Memory B cell (primary cell): ENCODE measurements around the gene SLC35B3.
A peak's percentile ranks its signal among the peaks of the same experiment; 100 is the strongest.
"Not testable (repeated sequence)": the region's sequence is repeated elsewhere in the genome, so short reads cannot be mapped to it uniquely, and the experiment has no call there.

Experiments used
- ATAC-seq: fragments of 150-1000 bp; cut with Tn5 transposase; 2 replicates; pipeline ENCODE4 v1.10.0; 2021; ENCODE audit warnings: low read depth, mild to moderate bottlenecking, moderate library complexity
- DNase-seq, 2 donors: peaks; one replicate each; pipeline ENCODE4 v3.0.0; 2022; ENCODE audit warnings: low spot score in 2 of 2
- H3K27ac Mint-ChIP-seq: one replicate; pipeline ENCODE4 v1.8.0; 2022; ENCODE audit warnings: mild to moderate bottlenecking, moderate library complexity, mixed read lengths
- H3K27me3 Mint-ChIP-seq: one replicate; pipeline ENCODE4 v1.8.0; 2022; ENCODE audit warnings: mixed read lengths
- H3K36me3 Mint-ChIP-seq: one replicate; pipeline ENCODE4 v1.8.0; 2022; ENCODE audit warnings: mild to moderate bottlenecking, mixed read lengths
- H3K4me1 Mint-ChIP-seq: one replicate; pipeline ENCODE4 v1.8.0; 2022; ENCODE audit warnings: mixed read lengths
- H3K4me3 Mint-ChIP-seq: one replicate; pipeline ENCODE4 v1.8.0; 2022; ENCODE audit warnings: mild to moderate bottlenecking, moderate library complexity, mixed read lengths
- H3K9me3 Mint-ChIP-seq: one replicate; pipeline ENCODE4 v1.8.0; 2022; ENCODE audit warnings: mixed read lengths

Gene SLC35B3

DNA sequence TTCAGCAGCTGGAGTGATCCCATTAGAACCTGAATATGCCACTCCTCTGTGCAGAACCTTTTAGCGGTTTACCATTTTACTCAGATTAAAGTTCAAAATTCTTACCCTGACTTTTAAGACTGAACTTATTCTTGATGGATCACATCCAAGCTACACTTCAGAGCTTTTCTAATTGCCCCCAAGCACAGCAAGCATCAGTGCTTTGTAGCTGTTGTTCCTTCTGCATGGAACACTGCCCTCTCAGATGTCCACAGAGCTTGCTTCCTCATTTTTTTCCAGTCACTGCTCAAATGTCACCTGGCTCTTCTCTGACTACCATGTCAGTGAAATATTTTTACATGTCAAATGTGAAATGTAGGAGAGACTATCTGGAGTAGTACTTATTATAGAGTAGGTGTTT, 1.6 kb upstream of the SLC35B3 start:
- Mint-ChIP-seq H3K27ac (no peak overlapping the region), H3K4me3 (no peak overlapping the region)
- DNase-seq = no peak

DNA sequence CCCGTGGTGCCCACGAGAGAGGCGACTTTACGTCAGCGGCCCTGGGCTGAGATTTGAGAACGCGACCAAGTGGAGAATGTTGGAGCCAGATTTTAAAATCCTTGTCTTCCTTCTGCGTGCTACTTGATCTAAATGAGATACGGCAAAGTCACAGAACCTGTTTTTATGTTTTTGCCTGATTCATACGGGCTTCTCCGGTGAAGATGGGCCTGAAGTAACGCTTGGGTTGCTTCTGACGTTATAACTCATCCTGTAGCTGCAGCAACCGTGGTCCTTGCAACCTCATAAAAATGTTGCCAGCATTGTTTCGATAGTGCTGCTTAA, 462 bp upstream of the SLC35B3 start:
- DNase-seq (no peak), ATAC-seq (peak; percentile 7)
- peak overlapping the region; percentile 99 for H3K27ac Mint-ChIP-seq
- H3K9me3 Mint-ChIP-seq = peaks cover 1% of the 10 kb centered on the region
- H3K4me1 Mint-ChIP-seq = peaks cover 28% of the 10 kb centered on the region
- H3K27me3 Mint-ChIP-seq = no peaks in the 10 kb centered on the region
- H3K4me3 Mint-ChIP-seq = peak overlapping the region; percentile 95
- peaks cover 6% of the 10 kb centered on the region for H3K36me3 Mint-ChIP-seq

More for the DNA sequence above, 1.6 kb upstream of the SLC35B3 start:
- Mint-ChIP-seq H3K4me1 (peaks cover 23% of the 10 kb centered on the region), H3K36me3 (peaks cover 1% of the 10 kb centered on the region), H3K27me3 (no peaks in the 10 kb centered on the region), H3K9me3 (peaks cover 1% of the 10 kb centered on the region)
- no peak for ATAC-seq

GRCh38 chr6:8434727-8435092, 635 bp downstream of the SLC35B3 start:
- Mint-ChIP-seq H3K4me1 (peaks cover 28% of the 10 kb centered on the region), H3K36me3 (peaks cover 6% of the 10 kb centered on the region), H3K4me3 (peak overlapping the region; percentile 95), H3K27ac (peak overlapping the region; percentile 99), H3K9me3 (peaks cover 1% of the 10 kb centered on the region), H3K27me3 (no peaks in the 10 kb centered on the region)
- DNase-seq = no peak
- peak; percentile 28 for ATAC-seq

DNA sequence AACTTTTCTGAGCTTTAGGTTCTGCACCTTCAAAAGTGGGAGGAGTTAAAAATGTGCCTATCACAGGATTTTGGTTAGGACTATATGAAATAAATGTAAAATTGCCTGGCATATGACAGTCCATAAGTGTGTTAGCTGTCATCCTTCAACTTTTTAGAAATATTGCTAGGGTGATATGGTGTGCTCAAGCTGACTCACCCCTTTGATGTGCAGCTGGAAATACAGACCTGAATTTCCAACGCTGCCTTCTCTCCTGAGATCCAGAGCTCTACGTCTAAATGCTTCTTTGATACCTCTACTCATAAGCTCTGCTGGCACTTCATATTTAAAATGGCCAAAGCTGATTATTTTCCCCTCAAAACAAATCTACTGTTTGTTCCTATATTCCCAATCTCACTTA, 2.7 kb downstream of the SLC35B3 start:
- Mint-ChIP-seq H3K36me3 (peaks cover 6% of the 10 kb centered on the region), H3K4me3 (no peak overlapping the region), H3K27me3 (no peaks in the 10 kb centered on the region), H3K27ac (no peak overlapping the region), H3K4me1 (peaks cover 24% of the 10 kb centered on the region), H3K9me3 (no peaks in the 10 kb centered on the region)
- no peak for ATAC-seq
- DNase-seq = no peak

GRCh38 chr6:8429821-8430220, 5.5 kb downstream of the SLC35B3 start:
- Mint-ChIP-seq H3K27ac (no peak overlapping the region), H3K4me1 (peaks cover 15% of the 10 kb centered on the region), H3K9me3 (no peaks in the 10 kb centered on the region), H3K27me3 (no peaks in the 10 kb centered on the region), H3K36me3 (peaks cover 16% of the 10 kb centered on the region), H3K4me3 (no peak overlapping the region)
- ATAC-seq (no peak), DNase-seq (no peak)

DNA sequence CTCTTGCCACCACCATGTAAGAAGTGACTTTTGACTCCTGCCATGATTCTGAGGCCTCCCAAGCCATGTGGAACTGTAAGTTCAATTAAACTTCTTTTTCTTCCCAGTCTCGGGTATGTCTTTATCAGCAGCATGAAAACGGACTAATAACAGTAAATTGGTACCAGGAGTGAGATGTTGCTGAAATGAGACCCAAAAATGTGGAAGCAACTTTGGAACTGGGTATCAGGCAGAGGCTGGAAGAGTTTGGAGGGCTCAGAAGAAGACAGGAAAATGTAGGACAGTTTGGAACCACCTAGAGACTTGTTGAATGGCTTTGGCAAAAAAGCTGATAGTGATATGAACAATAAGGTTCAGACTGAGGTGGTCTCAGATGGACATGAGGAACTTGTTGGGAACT, 8.8 kb downstream of the SLC35B3 start:
- not testable (repeated sequence) for H3K27me3 Mint-ChIP-seq

GRCh38 chr6:8420031-8420588, 15.2 kb downstream of the SLC35B3 start:
- no peaks in the 10 kb centered on the region for H3K27me3 Mint-ChIP-seq
- no peak overlapping the region for H3K4me3 Mint-ChIP-seq
- no peaks in the 10 kb centered on the region for H3K9me3 Mint-ChIP-seq
- no peaks in the 10 kb centered on the region for H3K4me1 Mint-ChIP-seq
- no peak overlapping the region for H3K27ac Mint-ChIP-seq
- no peak for ATAC-seq
- peaks cover 25% of the 10 kb centered on the region for H3K36me3 Mint-ChIP-seq
- DNase-seq = no peak

More for the DNA sequence above, 8.8 kb downstream of the SLC35B3 start:
- not testable (repeated sequence) for H3K4me1 Mint-ChIP-seq, H3K9me3 Mint-ChIP-seq, H3K27ac Mint-ChIP-seq, DNase-seq, ATAC-seq, H3K4me3 Mint-ChIP-seq
- H3K36me3 Mint-ChIP-seq = peaks cover 17% of the 10 kb centered on the region

DNA sequence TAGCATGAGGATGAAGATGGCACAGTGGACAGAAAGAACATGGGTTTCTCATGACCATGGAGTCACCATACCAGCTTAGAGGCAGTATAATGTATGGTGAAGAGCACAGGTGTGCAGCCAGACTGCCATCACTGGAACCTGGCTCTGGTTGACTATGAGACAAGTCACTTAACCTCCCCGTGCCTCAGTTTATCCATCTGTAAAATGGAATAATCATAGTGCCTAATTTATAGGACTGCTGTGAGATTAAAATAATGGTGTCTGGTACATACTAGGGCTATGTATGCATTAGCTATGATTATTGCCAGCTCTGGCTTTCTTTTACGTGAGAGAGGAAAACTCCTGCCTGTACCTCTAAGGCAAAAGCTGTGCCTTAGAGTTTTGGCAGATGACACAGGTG, 19.4 kb downstream of the SLC35B3 start:
- Mint-ChIP-seq H3K36me3 (peaks cover 32% of the 10 kb centered on the region), H3K27ac (no peak overlapping the region), H3K27me3 (no peaks in the 10 kb centered on the region), H3K4me1 (no peaks in the 10 kb centered on the region), H3K4me3 (no peak overlapping the region), H3K9me3 (no peaks in the 10 kb centered on the region)
- no peak for DNase-seq
- no peak for ATAC-seq

DNA sequence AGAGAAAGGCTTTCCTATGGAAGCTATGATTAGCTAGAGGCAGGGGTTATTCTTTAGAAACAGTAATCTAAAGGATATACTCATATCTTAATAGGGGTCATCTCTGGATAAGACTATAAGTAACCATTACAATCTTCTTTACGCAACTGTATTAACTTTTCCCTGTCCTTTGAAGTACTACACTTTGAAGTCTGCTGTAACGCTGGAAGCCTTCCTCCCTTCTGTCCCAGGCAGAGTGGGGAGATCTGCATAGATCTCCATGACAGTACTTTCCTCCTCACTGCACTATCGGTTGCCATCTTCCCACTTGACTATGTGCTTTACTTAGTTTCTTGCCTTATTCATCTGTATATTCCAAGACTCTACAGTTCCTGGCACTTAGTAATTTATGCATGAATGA, 20.1 kb downstream of the SLC35B3 start:
- DNase-seq (no peak), ATAC-seq (no peak)
- H3K27me3 Mint-ChIP-seq = no peaks in the 10 kb centered on the region
- H3K36me3 Mint-ChIP-seq = peaks cover 30% of the 10 kb centered on the region
- H3K9me3 Mint-ChIP-seq = no peaks in the 10 kb centered on the region
- H3K4me3 Mint-ChIP-seq = no peak overlapping the region
- no peaks in the 10 kb centered on the region for H3K4me1 Mint-ChIP-seq
- no peak overlapping the region for H3K27ac Mint-ChIP-seq

GRCh38 chr6:8414844-8415243, 20.5 kb downstream of the SLC35B3 start:
- no peaks in the 10 kb centered on the region for H3K27me3 Mint-ChIP-seq
- no peaks in the 10 kb centered on the region for H3K4me1 Mint-ChIP-seq
- peaks cover 31% of the 10 kb centered on the region for H3K36me3 Mint-ChIP-seq
- H3K4me3 Mint-ChIP-seq = no peak overlapping the region
- H3K27ac Mint-ChIP-seq = no peak overlapping the region
- no peaks in the 10 kb centered on the region for H3K9me3 Mint-ChIP-seq
- no peak for DNase-seq
- ATAC-seq = no peak

DNA sequence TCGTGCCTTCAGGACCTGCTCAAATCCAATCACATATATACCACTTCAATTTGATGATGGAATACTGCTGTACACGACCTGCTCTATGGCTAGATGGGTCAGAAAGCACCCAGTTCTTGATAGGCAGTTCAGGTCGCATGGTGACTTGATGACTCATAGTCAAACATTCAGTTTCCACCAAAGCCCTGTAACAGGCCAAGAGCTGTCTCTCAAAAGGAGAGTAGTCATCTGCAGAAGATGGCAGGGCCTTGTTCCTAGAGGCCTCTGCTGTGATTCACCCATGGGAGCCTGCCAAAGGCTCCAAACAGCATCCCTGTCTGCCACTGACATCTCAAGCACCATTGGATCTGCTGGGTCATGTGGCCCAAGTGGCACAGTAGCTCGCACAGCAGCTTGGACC, 29.4 kb downstream of the SLC35B3 start:
- H3K4me3 Mint-ChIP-seq, H3K27me3 Mint-ChIP-seq, H3K9me3 Mint-ChIP-seq, H3K27ac Mint-ChIP-seq, DNase-seq, H3K4me1 Mint-ChIP-seq, ATAC-seq: not testable (repeated sequence)
- peaks cover 15% of the 10 kb centered on the region for H3K36me3 Mint-ChIP-seq

DNA sequence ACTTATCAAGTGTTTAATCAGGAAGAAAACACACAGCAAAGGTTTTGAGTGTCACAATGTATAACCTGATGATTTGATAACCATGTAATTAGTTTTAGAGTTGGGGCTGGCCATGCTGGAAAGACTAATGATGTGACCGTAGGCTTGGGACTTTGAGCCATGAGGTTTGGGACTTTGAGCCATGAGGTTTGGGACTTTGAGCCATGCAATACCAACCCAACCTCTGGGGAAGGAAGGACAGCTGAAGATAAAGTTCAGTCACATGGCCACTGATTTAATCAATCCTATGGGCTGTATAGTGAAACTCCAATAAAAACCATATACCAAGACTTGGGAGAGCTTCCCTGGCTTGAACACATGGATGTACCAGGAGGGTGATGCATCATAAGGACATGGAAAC, 32.8 kb downstream of the SLC35B3 start:
- no peak for DNase-seq
- Mint-ChIP-seq H3K9me3 (peaks cover 3% of the 10 kb centered on the region), H3K36me3 (peaks cover 19% of the 10 kb centered on the region), H3K27me3 (no peaks in the 10 kb centered on the region), H3K4me1 (no peaks in the 10 kb centered on the region), H3K4me3 (no peak overlapping the region), H3K27ac (no peak overlapping the region)
- no peak for ATAC-seq

DNA sequence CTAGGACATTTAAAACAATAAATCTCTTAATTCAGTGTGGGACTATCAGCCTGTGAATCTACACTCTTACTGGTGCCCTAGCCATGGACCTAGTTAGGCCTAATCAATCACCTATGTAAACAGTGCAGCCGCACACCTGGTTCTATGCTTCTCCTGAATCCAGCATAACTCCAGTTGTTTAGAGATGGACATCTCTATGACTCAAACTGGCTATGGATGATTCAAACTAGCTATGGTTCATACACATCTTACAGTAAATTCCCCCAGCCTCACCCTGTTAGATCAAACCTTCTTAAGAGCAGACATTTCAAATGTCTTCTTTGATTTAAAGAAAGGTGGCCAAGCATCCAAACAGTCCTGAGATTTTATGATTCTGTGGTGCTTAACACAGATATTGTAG, 34.7 kb downstream of the SLC35B3 start:
- Mint-ChIP-seq H3K36me3 (peaks cover 20% of the 10 kb centered on the region), H3K27ac (no peak overlapping the region), H3K4me1 (no peaks in the 10 kb centered on the region), H3K4me3 (no peak overlapping the region), H3K27me3 (no peaks in the 10 kb centered on the region), H3K9me3 (peaks cover 3% of the 10 kb centered on the region)
- DNase-seq (no peak), ATAC-seq (no peak)

GRCh38 chr6:8392569-8392968, 42.8 kb downstream of the SLC35B3 start:
- H3K4me1 Mint-ChIP-seq = no peaks in the 10 kb centered on the region
- H3K9me3 Mint-ChIP-seq = no peaks in the 10 kb centered on the region
- H3K27ac Mint-ChIP-seq = no peak overlapping the region
- ATAC-seq (no peak), DNase-seq (no peak)
- H3K27me3 Mint-ChIP-seq = no peaks in the 10 kb centered on the region
- no peak overlapping the region for H3K4me3 Mint-ChIP-seq
- peaks cover 4% of the 10 kb centered on the region for H3K36me3 Mint-ChIP-seq

DNA sequence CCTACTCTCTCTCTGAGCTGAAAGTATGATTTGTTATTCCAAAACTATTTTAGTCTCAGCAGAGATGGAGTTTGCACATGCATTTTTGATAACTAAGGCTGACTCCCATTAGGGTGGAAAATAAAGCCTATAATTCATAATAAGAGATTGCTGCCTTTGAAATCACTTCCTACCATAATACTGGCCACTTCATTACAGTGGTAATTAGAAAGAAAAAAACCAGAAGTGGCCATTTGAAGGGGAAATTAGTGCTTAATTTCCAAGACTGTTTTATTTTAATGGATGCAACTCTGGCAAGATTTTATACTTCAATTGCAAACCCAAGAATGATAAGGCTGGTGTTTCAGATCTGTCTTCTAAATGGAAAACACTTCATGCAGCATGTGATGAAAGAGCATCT, 43.4 kb downstream of the SLC35B3 start:
- H3K27me3 Mint-ChIP-seq = no peaks in the 10 kb centered on the region
- no peaks in the 10 kb centered on the region for H3K4me1 Mint-ChIP-seq
- no peak for DNase-seq
- ATAC-seq = no peak
- H3K9me3 Mint-ChIP-seq = no peaks in the 10 kb centered on the region
- no peak overlapping the region for H3K27ac Mint-ChIP-seq
- peaks cover 4% of the 10 kb centered on the region for H3K36me3 Mint-ChIP-seq
- H3K4me3 Mint-ChIP-seq = no peak overlapping the region
